CD14-positive monocyte (primary cell): ENCODE results near the gene KRT24. TPM values are rescaled to one million over a fixed set of nuclear protein-coding genes. Genes with fewer than 3 reads are reported as not detected.

Experiments
- DNase-seq, 3 donors: peaks; one replicate each; pipeline ENCODE4 v3.0.0-alpha.2; 2011 to 2022
- H2AFZ ChIP-seq: 2 replicates; pipeline ENCODE4 v1.6.0; 2012; ENCODE audit warnings: mild to moderate bottlenecking, low read depth, low read length, inconsistent platforms; ENCODE audit not compliant: insufficient read depth, poor library complexity, severe bottlenecking
- H3K27ac ChIP-seq, 2 donors: 1 replicate in 1 of 2; 2 replicates in 1 of 2; pipeline ENCODE4 v1.5.1; 2012 to 2013; ENCODE audit warnings: low read length in 2 of 2, control low read depth in 1 of 2, inconsistent platforms in 1 of 2, low read depth in 1 of 2, mild to moderate bottlenecking in 1 of 2
- H3K27me3 ChIP-seq, 2 donors: one replicate each; pipeline versions ENCODE4 v1.6.0 to v1.6.1; 2011 to 2013; ENCODE audit warnings: low read length in 2 of 2; ENCODE audit not compliant: control insufficient read depth in 2 of 2, insufficient read depth in 2 of 2
- H3K36me3 ChIP-seq, 2 donors: replicated peaks in 1 of 2; 1 replicate in 1 of 2; 2 replicates in 1 of 2; pipeline versions ENCODE4 v1.5.1 to v1.6.1; 2012 to 2013; ENCODE audit warnings: low read length in 2 of 2, control low read depth in 1 of 2, inconsistent platforms in 1 of 2, mild to moderate bottlenecking in 1 of 2; ENCODE audit not compliant: insufficient read depth in 2 of 2, control insufficient read depth in 1 of 2
- H3K4me1 ChIP-seq, 2 donors: 1 replicate in 1 of 2; 2 replicates in 1 of 2; pipeline versions ENCODE4 v1.5.1 to v1.6.1; 2012 to 2013; ENCODE audit warnings: low read length in 2 of 2, control low read depth in 1 of 2, inconsistent platforms in 1 of 2, mild to moderate bottlenecking in 1 of 2, moderate library complexity in 1 of 2; ENCODE audit not compliant: insufficient read depth in 2 of 2, control insufficient read depth in 1 of 2
- H3K4me2 ChIP-seq: replicated peaks from 2 replicates; pipeline ENCODE3; 2012; ENCODE audit warnings: low read length, moderate library complexity, mild to moderate bottlenecking; ENCODE audit not compliant: poor library complexity, severe bottlenecking; ENCODE audit errors: extremely low read depth
- H3K4me3 ChIP-seq, 3 experiments: fragments of 200-600 bp in 1 of 3; sonication (generic) in 1 of 3; replicated peaks in 1 of 3; 1 replicate in 2 of 3; 2 replicates in 1 of 3; pipeline ENCODE4 v1.5.1; 2011 to 2013; ENCODE audit warnings: low read length in 3 of 3, mild to moderate bottlenecking in 3 of 3, control low read depth in 2 of 3, low read depth in 2 of 3, inconsistent platforms in 1 of 3, moderate library complexity in 1 of 3
- H3K79me2 ChIP-seq: 2 replicates; pipeline ENCODE4 v1.6.0; 2012; ENCODE audit warnings: mild to moderate bottlenecking, control low read depth, inconsistent platforms, low read length, moderate library complexity; ENCODE audit not compliant: insufficient read depth
- H3K9ac ChIP-seq: 2 replicates; pipeline ENCODE4 v1.6.0; 2017; ENCODE audit warnings: low read length, mild to moderate bottlenecking; ENCODE audit not compliant: insufficient read depth, poor library complexity, severe bottlenecking
- H3K9me3 ChIP-seq, 2 donors: replicated peaks in 1 of 2; 1 replicate in 1 of 2; 2 replicates in 1 of 2; pipeline versions ENCODE4 v1.5.1 to v1.6.1; 2012 to 2013; ENCODE audit warnings: low read length in 2 of 2, control low read depth in 1 of 2; ENCODE audit not compliant: control insufficient read depth in 1 of 2, insufficient read depth in 1 of 2
- H4K20me1 ChIP-seq: 2 replicates; pipeline ENCODE4 v1.6.0; 2012; ENCODE audit warnings: mild to moderate bottlenecking, low read length, control low read depth, moderate library complexity; ENCODE audit not compliant: insufficient read depth
- H3K27ac Mint-ChIP-seq, 7 donors: one replicate each; pipeline ENCODE4 v1.8.0; 2020; ENCODE audit warnings: mild to moderate bottlenecking in 7 of 7, mixed read lengths in 7 of 7, moderate library complexity in 6 of 7, inconsistent platforms in 2 of 7
- H3K27me3 Mint-ChIP-seq, 3 donors: one replicate each; pipeline ENCODE4 v1.8.0; 2021 to 2022; ENCODE audit warnings: low read depth in 3 of 3, mild to moderate bottlenecking in 3 of 3, mixed read lengths in 3 of 3, moderate library complexity in 3 of 3, inconsistent platforms in 1 of 3
- H3K36me3 Mint-ChIP-seq, 2 donors: one replicate each; pipeline ENCODE4 v1.8.0; 2020; ENCODE audit warnings: mixed read lengths in 2 of 2, inconsistent platforms in 1 of 2, mild to moderate bottlenecking in 1 of 2
- H3K4me1 Mint-ChIP-seq: one replicate; pipeline ENCODE4 v1.8.0; 2020; ENCODE audit warnings: mild to moderate bottlenecking, mixed read lengths
- H3K4me3 Mint-ChIP-seq, 2 donors: one replicate each; pipeline ENCODE4 v1.8.0; 2020; ENCODE audit warnings: mild to moderate bottlenecking in 2 of 2, mixed read lengths in 2 of 2, moderate library complexity in 1 of 2
- H3K9me3 Mint-ChIP-seq, 7 donors: one replicate each; pipeline ENCODE4 v1.8.0; 2020 to 2022; ENCODE audit warnings: mixed read lengths in 7 of 7, mild to moderate bottlenecking in 6 of 7, moderate library complexity in 6 of 7, inconsistent platforms in 2 of 7
- CTCF ChIP-seq: fragments of 200-600 bp; IDR thresholded peaks from one replicate; pipeline ENCODE4 v1.8.0; 2022; ENCODE audit warnings: antibody characterized with exemption, mild to moderate bottlenecking
- WGBS: methylation state at CpG from one replicate; pipeline ENCODE4 v1.1.5; 2013; ENCODE audit warnings: missing lambda C conversion rate; ENCODE audit not compliant: insufficient coverage; 5-methylcytosine and 5-hydroxymethylcytosine counted together
- intact Hi-C, 2 donors: fragments of 100-400 bp; cut with micrococcal nuclease; formaldehyde crosslinking; loops; one replicate each; pipeline versions ENCODE4 v1.15.0 to v1.15.1; 2023
- polyA minus RNA-seq: library from RNA; depleted of rRNA, polyadenylated mRNA; stranded (reverse); fragments of >200 nt; gene quantifications from 2 replicates; pipeline ENCODE4 v1.2.3, GENCODE V29; 2012
- polyA plus RNA-seq, 3 donors: library from polyadenylated mRNA; depleted of rRNA in 1 of 3; unstranded in 2 of 3; stranded (reverse) in 1 of 3; fragments of 300-500 nt in 2 of 3; fragments of >200 nt in 1 of 3; fragmentation: Illumina TruSeq in 2 of 3; gene quantifications; 1 replicate in 2 of 3; 2 replicates in 1 of 3; pipeline ENCODE4 v1.2.3, GENCODE V29; 2012 to 2021
- total RNA-seq, 12 experiments: library from RNA in 1 of 12; stranded (reverse) in 1 of 12; fragments of 120-200 nt in 1 of 12; gene quantifications; one replicate each; pipeline ENCODE4 v1.2.4 and lab custom pipeline; 2013 to 2026; ENCODE audit warnings: mixed read lengths in 6 of 12, inconsistent platforms in 1 of 12

The KRT24 gene
- not detected for total RNA-seq (2013)
- polyA plus RNA-seq = not detected
- not detected in 2 replicates for polyA minus RNA-seq
- total RNA-seq (lab: John Stamatoyannopoulos, UW) = 0 to 0.69 (median 0) reads per million in 11 experiments

- Mint-ChIP-seq H3K36me3 (no peaks in the 10 kb centered on the region), H3K27me3 (peaks cover 22 to 45% (median 36%) of the 10 kb centered on the region in 3 donors), H3K4me3 (peak within 1 kb of the TSS in 1 of 2 donors; percentile 32), H3K27ac (peak within 1 kb of the TSS in 1 of 7 donors; percentile 27), H3K9me3 (peaks cover 3 to 12% (median 8%) of the 10 kb centered on the region in 7 donors), H3K4me1 (peaks cover 11% of the 10 kb centered on the region)
- Histone ChIP-seq H3K27me3 (peaks cover 2 to 15% of the 10 kb centered on the region in 2 donors), H3K27ac (no peak within 1 kb of the TSS), H3K79me2 (no peaks in the 10 kb centered on the region), H3K9me3 (no peaks in the 10 kb centered on the region), H2AFZ (no peak within 1 kb of the TSS), H3K4me1 (peaks cover 5 to 11% of the 10 kb centered on the region in 2 donors), H3K36me3 (no peaks in the 10 kb centered on the region), H3K9ac (no peak within 1 kb of the TSS), H3K4me3 (no peak within 1 kb of the TSS), H4K20me1 (no peaks in the 10 kb centered on the region), H3K4me2 (no peak within 1 kb of the TSS)
- TF ChIP-seq CTCF = no peak
- intact Hi-C loops = no loop called here
- no peak for DNase-seq
- 95% methylated on average over 5 of the region's 7 CpGs for whole genome bisulfite sequencing
Observed at GRCh38 chr17:40703652-40704051, at the start of gene KRT24. Gene KRT24, minus strand, starts transcription at chr17:40703752. Its CDS starts 59 bp downstream, at chr17:40703693.

- no peak for TF ChIP-seq CTCF
- intact Hi-C loops = no loop called here
- Histone ChIP-seq H3K79me2 (no peaks in the 10 kb centered on the region), H3K27ac (no peak overlapping the region), H4K20me1 (no peaks in the 10 kb centered on the region), H2AFZ (no peak overlapping the region), H3K4me1 (no peaks in the 10 kb centered on the region), H3K36me3 (no peaks in the 10 kb centered on the region), H3K9me3 (peaks cover 0 to 6% of the 10 kb centered on the region in 2 donors), H3K4me3 (no peak overlapping the region), H3K9ac (no peak overlapping the region), H3K27me3 (peaks cover 6 to 20% of the 10 kb centered on the region in 2 donors), H3K4me2 (no peak overlapping the region)
- WGBS = 96% methylated on average over 13 of the region's 14 CpGs
- peaks cover 0 to 9% (median 3%) of the 10 kb centered on the region in 7 donors for H3K9me3 Mint-ChIP-seq
- no peaks in the 10 kb centered on the region for H3K36me3 Mint-ChIP-seq
- H3K4me1 Mint-ChIP-seq = no peaks in the 10 kb centered on the region
- DNase-seq = no peak
- H3K4me3 Mint-ChIP-seq = peak overlapping the region in 1 of 2 donors; percentile 19
- H3K27ac Mint-ChIP-seq = no peak overlapping the region
- H3K27me3 Mint-ChIP-seq = peaks cover 1 to 23% (median 18%) of the 10 kb centered on the region in 3 donors
Observed at GRCh38 chr17:40751065-40751464, 47.5 kb upstream of the KRT24 start.
